Activated effector memory CD4-positive, alpha-beta T cell treated with anti-CD3 and anti-CD28 coated beads, Interleukin-2, amount 50 U/mL, for 16 hours (primary cell): ENCODE measurements around the gene LY86.
"Not testable (repeated sequence)": the region's sequence is repeated elsewhere in the genome, so short reads cannot be mapped to it uniquely, and the experiment has no call there.

Source experiments
- DNase-seq: peaks from one replicate; pipeline ENCODE4 v3.0.0-alpha.2; 2020

The LY86 gene

DNA sequence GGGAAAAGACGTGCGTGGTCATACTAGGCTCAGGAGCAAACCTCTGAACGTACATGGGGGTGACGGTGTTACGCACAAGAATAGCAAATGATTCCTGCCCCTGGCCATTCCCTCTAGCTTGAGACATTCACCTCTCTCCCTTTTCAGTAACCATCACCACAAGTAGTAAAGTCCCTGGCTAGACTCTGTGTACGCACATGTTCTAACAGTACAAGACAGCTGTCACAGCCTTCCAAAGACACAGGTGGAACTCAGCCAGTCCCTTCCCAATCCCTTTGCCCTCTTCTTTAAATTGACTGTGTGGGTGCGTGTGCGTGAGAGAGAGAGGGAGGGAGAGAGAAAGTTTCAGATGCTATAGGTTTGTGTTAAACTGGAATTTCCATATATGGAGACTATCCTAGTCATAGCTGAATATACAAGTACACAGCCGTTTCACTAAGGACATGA is 67.3 kb downstream of the LY86 start:
- no peak for DNase-seq

DNA sequence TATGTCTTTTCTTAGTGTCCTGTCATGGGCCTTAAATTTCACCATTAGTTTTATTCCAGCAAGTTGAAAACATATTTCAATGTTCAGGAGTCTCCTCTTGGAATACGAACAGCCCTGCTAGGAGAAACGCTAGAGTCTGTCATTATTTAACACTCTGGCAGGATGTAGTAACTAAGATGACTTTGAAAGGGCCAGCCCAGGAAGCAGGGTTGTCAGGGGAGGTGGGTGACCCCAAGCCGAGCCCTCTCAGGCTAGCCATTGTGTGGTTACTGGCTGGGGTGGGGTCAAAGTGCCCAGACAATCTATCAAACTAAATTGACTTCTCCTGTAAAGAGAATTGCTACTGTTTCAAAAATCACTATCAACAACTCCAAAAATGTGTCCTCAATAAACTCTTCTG is 67.8 kb downstream of the LY86 start:
- DNase-seq = no peak

DNA sequence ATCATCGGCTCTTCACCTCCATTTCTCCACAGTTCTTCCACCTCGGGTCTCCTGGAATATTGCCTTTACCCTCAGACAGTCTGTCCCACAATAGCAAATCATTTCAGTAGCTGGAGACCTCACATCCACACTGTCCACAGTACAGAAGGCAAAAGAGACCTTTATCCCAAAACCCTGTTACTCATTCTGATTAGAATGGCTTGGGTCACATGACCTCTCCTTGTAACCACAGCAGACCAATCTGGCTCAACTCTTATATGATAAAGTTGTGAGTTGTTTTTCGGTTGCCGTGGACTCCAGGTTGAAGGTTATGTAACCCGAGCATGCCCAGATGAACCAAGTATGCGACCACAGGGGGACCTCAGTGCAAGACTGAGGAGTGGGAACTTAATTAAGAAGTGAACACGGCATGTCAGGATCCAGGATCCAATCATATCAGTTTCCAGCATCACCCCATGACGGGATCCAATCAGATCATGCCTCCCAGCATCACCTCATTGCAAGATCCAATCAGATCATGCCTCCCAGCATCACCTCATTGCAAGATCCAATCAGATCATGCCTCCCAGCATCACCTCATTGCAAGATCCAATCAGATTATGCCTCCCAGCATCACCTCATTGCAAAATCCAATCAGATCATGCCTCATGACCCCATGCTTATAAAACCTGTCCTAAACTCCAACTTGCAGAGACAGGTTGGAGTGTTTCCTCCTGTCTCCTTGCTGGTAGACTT is 68.7 kb downstream of the LY86 start:
- DNase-seq = no peak

GRCh38 chr6:6657820-6658217 is 69.3 kb downstream of the LY86 start:
- no peak for DNase-seq

DNA sequence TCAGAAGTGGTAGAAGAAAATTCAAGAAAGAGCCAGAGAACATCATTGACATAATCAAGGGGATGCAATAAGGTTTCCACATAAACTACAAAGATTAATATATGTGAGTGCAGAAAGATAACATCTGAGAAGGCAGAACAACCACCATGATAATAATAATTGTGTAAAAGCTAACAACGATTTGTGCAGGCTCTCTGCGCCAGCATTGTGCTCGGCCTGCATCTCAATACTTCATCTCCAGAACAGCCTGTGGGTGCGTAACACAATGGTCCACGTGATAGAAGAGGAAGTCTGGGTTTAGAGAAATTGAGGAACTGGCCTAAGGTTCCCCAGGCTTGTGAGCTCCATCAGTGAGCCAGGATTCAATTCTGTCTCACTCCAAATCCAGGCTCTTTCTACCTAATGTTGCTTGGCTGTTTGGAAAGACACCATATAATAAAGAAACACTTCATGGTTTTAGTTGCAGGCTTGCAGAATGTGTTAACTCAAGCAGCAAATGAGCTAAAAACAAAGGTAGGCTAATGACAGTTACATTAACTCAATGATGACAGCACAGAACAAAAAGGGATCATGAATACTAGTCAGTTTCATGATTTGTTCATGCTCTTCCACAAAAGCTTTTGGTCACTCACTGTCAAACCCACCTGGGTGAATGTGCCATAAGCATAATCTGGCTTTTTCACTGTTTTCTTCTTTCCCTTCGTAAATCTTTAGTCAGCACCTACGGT is 71.2 kb downstream of the LY86 start:
- no peak for DNase-seq

- no peak for DNase-seq
These were observed 72.0 kb downstream of the LY86 start for GRCh38 chr6:6660339-6661045.

GRCh38 chr6:6661191-6661590 is 72.7 kb downstream of the LY86 start:
- no peak for DNase-seq

- DNase-seq = no peak
These were observed 73.2 kb downstream of the LY86 start for GRCh38 chr6:6661684-6662083.

DNA sequence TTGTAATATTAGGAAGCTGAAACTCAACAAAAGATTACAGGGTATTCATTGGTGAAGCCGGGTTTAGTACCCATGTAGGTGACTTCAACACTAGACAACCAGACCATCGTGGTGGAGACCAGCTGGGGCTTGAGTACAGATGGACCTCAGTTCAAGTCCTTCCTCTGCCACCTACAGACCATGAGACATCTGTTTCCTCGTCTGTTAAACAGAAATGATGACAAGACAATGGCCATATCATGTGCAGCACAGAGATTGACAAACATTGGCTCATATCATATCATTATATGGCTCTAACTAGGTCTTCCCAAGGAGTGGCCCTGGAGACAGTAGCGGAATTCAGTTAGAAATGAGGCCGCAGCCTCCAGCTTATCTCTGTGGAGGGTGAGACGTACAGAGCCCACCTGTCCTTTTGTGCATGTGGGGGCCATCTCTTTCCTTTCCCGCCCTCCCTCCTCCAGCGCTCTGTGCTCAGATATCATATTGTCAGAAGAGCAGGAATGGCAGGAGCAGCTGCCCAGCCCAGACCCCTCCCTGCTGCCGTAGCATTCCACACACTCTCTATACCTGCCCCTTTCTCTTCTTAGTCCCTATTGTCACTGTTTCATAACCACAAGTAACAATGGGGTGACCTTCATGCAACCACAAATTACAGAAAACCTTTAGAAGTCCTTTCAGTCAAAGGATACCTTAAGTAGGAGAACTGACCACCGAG is 75.1 kb downstream of the LY86 start:
- DNase-seq = no peak

- DNase-seq = no peak
These were observed 77.2 kb downstream of the LY86 start for GRCh38 chr6:6665555-6666243.

GRCh38 chr6:6670150-6670549 is 81.6 kb downstream of the LY86 start:
- DNase-seq = not testable (repeated sequence)

DNA sequence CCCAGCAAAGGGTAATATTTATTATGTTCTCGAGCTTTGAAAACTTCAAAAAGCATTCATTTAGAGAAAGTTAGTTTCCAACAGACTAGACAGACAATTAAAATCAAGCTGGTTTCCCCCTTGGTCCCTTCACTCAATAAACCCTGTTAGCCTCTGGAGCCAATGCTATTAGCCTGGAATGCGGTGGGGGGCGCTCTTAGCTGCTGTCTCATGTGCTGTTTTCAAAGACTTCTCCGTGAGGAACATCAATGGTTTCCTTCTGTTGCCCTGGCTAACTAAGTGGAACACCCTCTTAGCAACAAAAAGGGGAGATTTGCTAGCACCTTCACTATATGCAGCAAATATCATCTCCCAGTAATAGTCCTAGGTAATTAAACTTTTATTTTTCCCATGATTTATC is 86.4 kb downstream of the LY86 start:
- no peak for DNase-seq

GRCh38 chr6:6676910-6677441 is 88.5 kb downstream of the LY86 start:
- peak; percentile 92 for DNase-seq

DNA sequence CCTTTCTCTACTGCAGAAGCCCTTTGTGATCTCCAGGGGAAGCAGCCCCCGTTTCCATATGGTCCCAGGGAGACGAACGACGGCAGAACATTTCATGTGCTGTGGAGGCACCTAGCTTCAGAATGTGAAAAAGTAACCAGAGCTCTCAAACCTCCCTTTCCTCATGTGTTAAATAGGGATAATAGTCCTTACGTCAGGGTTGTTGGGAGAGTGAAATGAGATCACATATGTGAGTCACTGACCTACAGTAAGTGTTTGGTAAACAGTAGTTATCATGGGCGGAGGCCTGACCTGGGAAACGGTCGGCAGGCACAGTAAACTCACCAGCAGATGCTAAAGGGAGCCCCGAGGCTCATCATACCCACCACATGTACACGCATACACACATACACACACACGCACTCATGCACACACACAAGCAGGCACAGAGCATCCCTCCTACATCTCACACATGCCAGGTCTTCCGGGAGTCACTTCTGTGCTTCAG is 89.7 kb downstream of the LY86 start:
- no peak for DNase-seq

GRCh38 chr6:6678811-6679210 is 90.3 kb downstream of the LY86 start:
- no peak for DNase-seq

DNA sequence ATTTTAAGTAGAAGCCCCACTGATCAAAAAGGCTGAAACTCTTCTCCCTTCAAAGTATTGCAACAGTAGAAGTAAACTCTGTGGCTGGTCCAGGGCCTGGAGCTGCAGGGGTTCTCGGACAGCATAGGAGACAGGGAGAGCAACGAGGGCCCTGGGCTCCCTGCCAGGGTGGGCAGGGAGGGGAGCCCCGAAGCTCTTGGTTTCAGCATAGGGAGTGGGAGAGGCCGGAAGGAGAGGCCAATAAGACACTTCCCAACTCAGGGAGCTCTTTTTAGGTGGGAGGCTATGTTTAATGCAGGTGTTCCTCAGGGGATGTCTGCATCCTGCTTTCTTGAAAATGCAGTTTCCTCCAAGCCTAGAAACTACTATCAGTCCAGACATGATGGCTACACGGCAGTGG is 91.1 kb downstream of the LY86 start:
- DNase-seq = no peak

- DNase-seq = no peak
These were observed 92.0 kb downstream of the LY86 start for GRCh38 chr6:6680526-6680925.

- DNase-seq = no peak
These were observed 92.7 kb downstream of the LY86 start for GRCh38 chr6:6681075-6681849.

- DNase-seq = no peak
These were observed 93.7 kb downstream of the LY86 start for GRCh38 chr6:6682225-6682624.

GRCh38 chr6:6683969-6684833 is 95.7 kb downstream of the LY86 start:
- DNase-seq = no peak
